Measurements from ENCODE around the gene ZNF629. TPM values are rescaled to one million over a fixed set of nuclear protein-coding genes. Genes with fewer than 3 reads are reported as not detected.
"Not testable (repeated sequence)": the region's sequence is repeated elsewhere in the genome, so short reads cannot be mapped to it uniquely, and the experiment has no call there.

ZNF629 gene
- 1 to 10 TPM; 9.3 to 10.0 TPM for total RNA-seq
- polyA plus RNA-seq: 1 to 10 TPM in 1 of 3 donors, under 1 TPM in 2; 0.17 to 2.5 (median 0.91) TPM
- 9.8 to 36.8 (median 32.3) reads per million in 6 experiments for total RNA-seq

DNA sequence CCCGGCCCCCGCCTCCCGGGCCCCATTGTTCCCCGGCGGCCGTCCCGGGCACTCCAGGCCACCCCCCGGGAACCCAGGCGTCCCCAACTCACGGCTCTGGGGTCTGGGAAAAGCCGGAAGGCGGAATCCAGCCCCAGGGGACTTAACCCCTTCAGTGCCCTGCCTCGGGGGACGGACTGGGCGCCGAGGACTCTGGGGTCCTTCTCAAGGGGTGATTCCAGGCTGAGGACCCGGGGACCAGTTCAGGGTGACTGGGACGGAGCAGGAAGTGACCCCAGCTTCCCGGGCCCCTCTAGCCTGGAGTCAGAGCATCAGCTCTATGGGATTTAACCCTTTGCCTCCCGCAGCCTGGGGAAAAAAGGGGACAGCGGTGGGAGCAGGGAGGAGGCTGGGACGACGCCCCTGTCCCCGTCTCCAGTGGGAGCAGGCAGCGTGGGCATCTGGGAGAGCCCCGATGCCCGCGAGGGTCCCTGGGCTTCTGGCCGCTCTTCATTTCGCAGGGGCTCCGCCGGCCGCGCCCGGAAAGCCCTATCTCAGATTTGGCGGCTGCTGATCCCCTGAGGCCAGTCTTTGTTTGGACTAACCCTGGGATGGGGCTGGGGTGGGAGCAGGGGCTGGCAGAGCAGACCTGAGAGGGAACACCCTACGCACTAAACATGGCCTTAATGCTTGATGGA lies at the start of gene ZNF629:
Gene ZNF629 (minus strand): TSS at position 270 of the 677 bp plus-strand sequence. CDS start 2,723 bp downstream, outside the sequence.
- POLR2A ChIA-PET: interaction anchor here (1.0 to 2.4 kb wide), 3 partner anchors 9 to 88 kb away, joined by 3 to 34 read pairs (median 4); no protein-coding TSS in a partner anchor

DNA sequence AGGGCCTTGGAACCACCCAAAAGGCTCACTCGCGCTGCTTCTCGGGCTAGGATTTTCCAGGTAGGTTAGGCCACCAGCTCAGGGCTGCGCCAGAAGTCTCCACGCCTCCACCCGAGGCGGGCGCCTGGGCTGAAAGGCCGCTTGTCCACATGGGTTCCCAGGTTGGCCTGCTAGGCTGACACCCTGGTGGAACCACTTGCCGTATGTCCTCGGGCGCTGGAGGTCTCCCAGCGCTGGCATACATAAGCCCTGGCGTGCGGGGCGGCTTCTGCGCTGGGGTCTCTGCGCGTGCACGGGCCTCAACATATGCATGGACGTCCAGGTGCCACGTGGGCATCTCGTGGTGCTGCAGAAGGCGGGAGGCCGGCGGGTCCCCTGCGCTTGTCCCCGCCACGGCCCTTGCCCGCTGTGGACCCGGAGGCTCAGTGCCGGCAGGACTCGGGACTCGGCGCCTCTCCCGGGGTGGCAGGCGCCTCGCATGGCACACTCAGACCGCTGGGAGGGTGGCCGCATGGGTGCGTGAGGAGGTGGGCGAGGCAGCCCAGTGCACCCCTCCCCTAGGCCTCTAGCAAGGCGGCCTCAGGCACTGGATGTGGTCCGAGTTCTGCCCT lies 47.2 kb upstream of the ZNF629 start:
- Mint-ChIP-seq H3K36me3 (no peaks in the 10 kb centered on the region), H3K4me3 (no peak overlapping the region), H3K27ac (no peak overlapping the region), H3K9me3 (no peaks in the 10 kb centered on the region), H3K4me1 (peaks cover 0 to 1% (median 0%) of the 10 kb centered on the region in 4 donors), H3K27me3 (no peaks in the 10 kb centered on the region)
- POLR2A ChIA-PET: no interaction called here
- DNase-seq (peak in 1 of 10 donors; percentile 59), ATAC-seq (no peak)

More for the DNA sequence above, at the start of gene ZNF629:
- DNase-seq (peak in 9 of 10 donors; percentile 12 to 67 (median 28)), ATAC-seq (peak; percentile 60 to 65)
- no peaks in the 10 kb centered on the region for H3K9me3 Mint-ChIP-seq
- peaks cover 12 to 31% (median 21%) of the 10 kb centered on the region in 4 donors for H3K4me1 Mint-ChIP-seq
- peaks cover 0 to 3% (median 0%) of the 10 kb centered on the region in 5 donors for H3K27me3 Mint-ChIP-seq
- H3K27ac Mint-ChIP-seq: peak within 1 kb of the TSS in 9 of 10 donors; percentile 6 to 86 (median 80)
- H3K4me3 Mint-ChIP-seq: peak within 1 kb of the TSS; percentile 82 to 93 (median 87)
- H3K36me3 Mint-ChIP-seq: peaks cover 0 to 3% (median 2%) of the 10 kb centered on the region in 3 donors

DNA sequence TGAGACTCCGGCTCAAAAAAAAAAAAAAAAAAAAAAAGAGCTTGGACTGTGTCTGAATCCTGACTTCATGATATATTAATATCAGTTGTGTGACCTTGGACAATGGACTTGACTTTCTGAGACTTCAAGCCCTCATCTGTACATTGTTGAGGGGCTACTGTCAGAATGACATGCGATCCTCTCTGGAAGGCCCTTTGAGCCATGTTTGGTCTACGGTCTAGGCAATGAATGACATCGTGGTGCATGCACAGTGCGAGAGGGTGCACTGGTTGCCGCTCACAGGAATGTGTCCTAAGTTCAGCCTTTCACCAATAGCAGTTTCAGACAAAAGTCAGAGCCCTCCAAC lies 43.0 kb upstream of the ZNF629 start:
- peaks cover 0 to 4% (median 0%) of the 10 kb centered on the region in 4 donors for H3K4me1 Mint-ChIP-seq
- no peak for DNase-seq
- no peak overlapping the region for H3K27ac Mint-ChIP-seq
- POLR2A ChIA-PET: interaction anchor here (0.6 kb wide), 2 partner anchors 64 to 137 kb away, joined by 5 read pairs; partner anchors contain the start of gene BCL7C
- H3K27me3 Mint-ChIP-seq: peaks cover 0 to 7% (median 3%) of the 10 kb centered on the region in 5 donors
- no peaks in the 10 kb centered on the region for H3K9me3 Mint-ChIP-seq
- no peak for ATAC-seq
- peaks cover 0 to 2% (median 0%) of the 10 kb centered on the region in 3 donors for H3K36me3 Mint-ChIP-seq
- no peak overlapping the region for H3K4me3 Mint-ChIP-seq

DNA sequence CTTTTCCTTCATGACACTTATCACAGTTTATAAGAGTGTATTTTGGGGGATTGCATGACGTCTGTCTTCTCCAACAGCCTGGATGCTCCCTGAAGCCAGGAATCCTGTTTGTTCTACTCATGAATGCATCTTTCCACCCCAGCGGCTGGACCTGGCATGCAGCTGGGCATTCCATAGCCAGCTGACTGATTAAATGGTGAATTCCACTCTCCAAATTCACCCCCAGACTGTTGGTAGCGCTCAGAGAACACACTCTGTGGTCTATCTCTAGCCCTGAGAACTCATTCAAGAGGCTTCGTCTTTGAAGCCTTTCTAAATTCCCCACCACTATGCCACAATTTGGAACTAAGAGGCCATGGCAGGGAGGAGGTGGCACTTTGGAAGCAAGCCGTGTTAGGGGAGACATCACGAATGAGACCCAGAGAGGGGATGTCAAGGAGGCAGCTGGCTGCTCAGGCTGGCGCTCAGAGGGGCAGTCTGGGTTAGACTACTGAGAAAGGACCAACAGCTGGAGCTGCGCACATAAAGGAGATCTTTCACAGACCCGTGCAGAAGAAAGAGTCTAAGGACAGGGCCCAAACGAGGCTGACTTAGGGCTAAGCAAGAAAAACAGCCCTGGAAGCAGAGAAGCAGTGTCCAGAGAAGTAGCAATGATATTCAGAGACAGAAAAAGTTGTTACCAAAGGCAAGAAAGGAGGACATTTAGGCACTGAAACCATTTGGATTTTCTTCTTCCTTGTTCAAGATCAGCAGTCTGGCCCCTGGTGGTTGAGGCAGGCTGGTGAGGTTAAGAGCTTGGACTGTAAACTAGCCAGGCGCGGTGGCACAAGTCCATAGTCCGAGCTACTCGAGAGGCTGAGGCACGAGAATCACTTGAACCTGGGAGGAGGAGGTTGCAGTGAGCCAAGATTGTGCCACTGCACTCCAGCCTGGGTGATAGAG lies 42.4 kb upstream of the ZNF629 start:
- H3K4me1 Mint-ChIP-seq: peaks cover 0 to 4% (median 0%) of the 10 kb centered on the region in 4 donors
- H3K36me3 Mint-ChIP-seq: peaks cover 0 to 2% (median 0%) of the 10 kb centered on the region in 3 donors
- ATAC-seq (no peak), DNase-seq (peak in 1 of 10 donors; percentile 36)
- POLR2A ChIA-PET: interaction anchor here (0.6 kb wide), 2 partner anchors 64 to 138 kb away, joined by 5 read pairs; partner anchors contain the start of gene BCL7C
- H3K4me3 Mint-ChIP-seq: no peak overlapping the region
- peaks cover 0 to 7% (median 3%) of the 10 kb centered on the region in 5 donors for H3K27me3 Mint-ChIP-seq
- H3K9me3 Mint-ChIP-seq: no peaks in the 10 kb centered on the region
- no peak overlapping the region for H3K27ac Mint-ChIP-seq

DNA sequence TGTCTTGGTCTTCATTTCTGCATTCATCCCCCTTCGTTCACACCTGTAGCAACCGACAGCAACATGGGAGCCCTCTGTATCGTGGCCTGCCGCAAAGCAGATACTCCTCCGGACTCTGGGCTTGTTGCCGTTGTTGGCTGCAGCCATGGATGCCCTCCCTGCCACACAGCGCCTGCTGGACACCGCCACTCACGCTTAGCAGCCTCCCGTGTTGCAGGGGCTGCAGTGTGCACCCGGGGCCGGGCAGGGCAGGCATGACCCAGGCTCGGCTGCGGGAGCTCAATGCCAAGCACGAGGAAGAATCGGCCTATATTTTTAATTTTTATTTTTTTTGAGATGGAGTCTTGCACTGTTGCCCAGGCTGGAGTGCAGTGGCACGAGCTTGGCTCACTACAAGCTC lies 34.9 kb upstream of the ZNF629 start:
- no peak for ATAC-seq

DNA sequence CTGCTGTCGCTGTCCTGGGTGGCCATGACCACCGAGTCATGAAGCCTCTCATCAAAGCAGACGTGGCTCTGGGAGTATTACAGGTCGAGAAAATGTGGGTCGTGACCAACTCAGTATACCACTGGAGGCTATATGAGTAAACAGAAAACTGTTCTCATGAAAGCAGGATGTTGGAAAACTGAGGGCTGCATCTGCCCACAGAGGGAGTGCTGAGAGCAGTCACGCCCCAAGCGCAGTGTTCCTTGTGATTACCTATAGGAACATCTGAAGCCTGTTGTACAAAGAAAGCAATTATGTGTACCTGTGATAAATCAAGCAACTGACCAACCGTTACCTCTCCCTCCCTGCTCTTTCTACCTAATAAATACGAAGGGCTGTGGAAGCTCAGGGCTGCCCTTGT lies 34.4 kb upstream of the ZNF629 start:
- DNase-seq, H3K9me3 Mint-ChIP-seq, H3K27ac Mint-ChIP-seq, H3K27me3 Mint-ChIP-seq, ATAC-seq, POLR2A ChIA-PET, H3K4me1 Mint-ChIP-seq, H3K4me3 Mint-ChIP-seq, H3K36me3 Mint-ChIP-seq: not testable (repeated sequence)

More for the DNA sequence above, 34.9 kb upstream of the ZNF629 start:
- POLR2A ChIA-PET: no interaction called here
- Mint-ChIP-seq H3K27ac (no peak overlapping the region), H3K36me3 (peaks cover 0 to 1% (median 0%) of the 10 kb centered on the region in 3 donors), H3K27me3 (peaks cover 0 to 7% (median 2%) of the 10 kb centered on the region in 5 donors), H3K9me3 (no peaks in the 10 kb centered on the region), H3K4me1 (no peaks in the 10 kb centered on the region), H3K4me3 (no peak overlapping the region)
- DNase-seq: no peak

DNA sequence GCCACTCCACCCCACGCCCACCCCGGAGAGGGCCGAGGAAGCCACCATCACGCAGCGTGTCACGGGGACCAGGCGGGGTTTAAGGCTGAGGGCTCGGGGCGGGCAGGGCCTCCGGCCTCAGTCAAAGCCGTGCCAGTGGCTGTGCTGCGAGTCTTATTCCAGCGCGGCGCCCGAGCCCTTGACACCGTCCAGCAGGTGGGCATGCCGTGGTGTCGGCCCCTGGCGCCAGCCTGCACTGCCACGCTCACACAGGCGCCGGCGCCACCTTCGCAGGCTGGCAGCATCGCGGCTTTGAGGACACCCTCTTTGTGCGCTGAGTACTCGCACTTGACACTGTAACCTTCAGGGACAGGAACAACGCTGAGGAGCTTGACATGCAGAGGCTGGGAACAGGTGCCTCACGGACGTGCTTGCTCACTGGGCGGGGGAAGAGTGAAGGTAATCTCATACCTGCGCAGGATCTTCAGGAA lies 34.0 kb upstream of the ZNF629 start:
- Mint-ChIP-seq H3K27ac (no peak overlapping the region), H3K9me3 (no peaks in the 10 kb centered on the region), H3K36me3 (no peaks in the 10 kb centered on the region), H3K4me3 (no peak overlapping the region), H3K27me3 (peaks cover 0 to 2% (median 0%) of the 10 kb centered on the region in 5 donors), H3K4me1 (no peaks in the 10 kb centered on the region)
- ATAC-seq (no peak), DNase-seq (peak in 1 of 10 donors; percentile 22)
- POLR2A ChIA-PET: no interaction called here

DNA sequence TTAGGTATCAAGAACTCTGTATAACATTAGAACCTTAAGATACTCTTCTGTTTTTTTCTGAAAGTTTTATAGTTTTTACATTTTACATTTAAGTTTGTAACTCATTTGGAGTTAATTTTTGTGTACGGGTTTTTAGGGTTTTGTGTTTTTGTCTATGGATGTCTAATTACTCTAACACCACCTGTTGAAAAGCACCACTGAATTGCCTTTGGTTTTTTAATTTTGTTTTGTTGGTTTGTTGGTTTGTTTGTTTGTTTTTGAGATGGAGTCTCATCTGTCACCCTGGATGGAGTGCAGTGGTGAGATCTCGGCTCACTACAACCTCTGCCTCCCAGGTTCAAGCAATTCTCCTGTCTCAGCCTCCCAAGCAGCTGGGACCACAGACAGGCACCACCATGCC lies 29.8 kb upstream of the ZNF629 start:
- no peaks in the 10 kb centered on the region for H3K36me3 Mint-ChIP-seq
- no peak overlapping the region for H3K4me3 Mint-ChIP-seq
- peaks cover 6 to 17% (median 14%) of the 10 kb centered on the region in 4 donors for H3K4me1 Mint-ChIP-seq
- H3K9me3 Mint-ChIP-seq: no peaks in the 10 kb centered on the region
- DNase-seq: no peak
- POLR2A ChIA-PET: interaction anchor here (0.6 to 0.9 kb wide), 3 partner anchors 54 to 84 kb away, joined by 3 read pairs; no protein-coding TSS in a partner anchor
- H3K27ac Mint-ChIP-seq: peak overlapping the region in 2 of 10 donors; percentile 15 to 29
- no peak for ATAC-seq
- H3K27me3 Mint-ChIP-seq: no peaks in the 10 kb centered on the region

DNA sequence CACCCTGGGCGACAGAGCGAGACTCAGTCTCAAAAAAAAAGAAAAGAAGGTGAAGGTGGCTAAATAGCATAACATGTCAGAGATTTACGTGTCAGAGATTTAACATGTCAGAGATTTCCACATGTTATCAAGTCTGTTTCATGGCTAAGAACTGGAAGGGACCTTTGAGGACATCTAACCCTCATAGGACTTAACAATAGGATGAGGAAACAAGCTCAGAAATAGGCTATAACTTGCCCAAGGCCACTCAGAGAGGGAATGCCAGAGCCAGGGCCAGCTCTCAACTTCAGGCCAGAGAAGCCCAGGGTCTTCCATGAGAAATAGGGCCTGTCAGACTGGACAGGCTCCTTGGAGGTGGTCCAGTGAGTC lies 26.8 kb upstream of the ZNF629 start:
- no peaks in the 10 kb centered on the region for H3K9me3 Mint-ChIP-seq
- H3K27me3 Mint-ChIP-seq: peaks cover 0 to 2% (median 0%) of the 10 kb centered on the region in 5 donors
- H3K27ac Mint-ChIP-seq: peak overlapping the region; percentile 80 to 95 (median 92)
- peak overlapping the region; percentile 77 to 88 (median 84) for H3K4me3 Mint-ChIP-seq
- POLR2A ChIA-PET: interaction anchor here (0.5 to 3.2 kb wide), 12 partner anchors 8 to 440 kb away, joined by 3 to 31 read pairs (median 4); partner anchors contain the start of genes PHKG2 and ZNF668
- H3K4me1 Mint-ChIP-seq: peaks cover 8 to 17% (median 14%) of the 10 kb centered on the region in 4 donors
- H3K36me3 Mint-ChIP-seq: no peaks in the 10 kb centered on the region
- ATAC-seq (peak in 1 of 2 donors; percentile 19), DNase-seq (no peak)

DNA sequence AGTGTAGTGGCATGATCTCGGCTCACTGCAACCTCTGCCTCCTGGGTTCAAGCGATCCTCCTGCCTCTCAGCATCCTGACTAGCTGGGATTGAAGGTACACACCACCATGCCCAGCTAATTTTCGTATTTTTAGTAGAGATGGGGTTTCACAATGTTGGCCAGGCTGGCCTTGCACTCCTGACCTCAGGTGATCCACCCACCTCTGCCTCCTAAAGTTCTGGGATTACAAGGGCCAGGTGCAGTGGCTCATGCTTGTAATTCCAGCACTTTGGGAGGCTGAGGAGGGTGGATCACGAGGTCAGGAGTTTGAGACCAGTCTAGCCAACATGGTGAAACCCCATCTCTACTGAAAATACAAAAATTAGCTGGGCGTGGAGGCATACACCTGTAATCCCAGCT lies 22.7 kb upstream of the ZNF629 start:
- H3K4me1 Mint-ChIP-seq: peaks cover 17 to 34% (median 30%) of the 10 kb centered on the region in 4 donors
- ATAC-seq, H3K27ac Mint-ChIP-seq, H3K36me3 Mint-ChIP-seq, DNase-seq, H3K27me3 Mint-ChIP-seq, H3K9me3 Mint-ChIP-seq, H3K4me3 Mint-ChIP-seq: not testable (repeated sequence)
- POLR2A ChIA-PET: interaction anchor here (0.6 kb wide), 1 partner anchor 260 kb away, joined by 4 read pairs; no protein-coding TSS in a partner anchor

DNA sequence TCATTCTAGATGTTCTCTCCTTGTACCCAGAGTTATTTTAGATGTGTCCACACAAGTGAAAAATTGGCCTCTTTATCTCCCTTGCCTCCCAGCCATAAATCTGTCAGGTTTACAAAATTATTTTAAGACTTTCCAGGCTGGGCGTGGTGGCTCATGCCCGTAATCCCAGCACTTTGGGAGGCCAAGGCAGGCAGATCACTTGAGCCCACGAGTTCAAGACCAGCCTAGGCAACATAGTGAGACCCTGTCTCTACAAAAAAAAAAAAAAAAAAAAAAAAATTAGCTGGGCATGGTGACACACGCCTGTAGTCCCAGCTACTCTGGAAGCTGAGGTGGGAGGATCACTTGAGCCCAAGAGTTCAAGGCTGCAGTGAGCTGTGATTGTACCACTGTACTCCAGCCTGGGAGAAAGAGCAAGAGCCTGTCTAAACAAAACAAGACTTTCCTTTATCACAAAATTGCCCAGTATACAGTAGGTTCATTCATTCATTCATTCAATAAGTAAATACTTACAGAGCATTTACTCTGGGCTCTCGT lies 22.0 kb upstream of the ZNF629 start:
- Mint-ChIP-seq H3K4me1 (peaks cover 15 to 28% (median 24%) of the 10 kb centered on the region in 4 donors), H3K27ac (peak overlapping the region in 1 of 10 donors; percentile 78)
- ATAC-seq, H3K36me3 Mint-ChIP-seq, H3K4me3 Mint-ChIP-seq, H3K27me3 Mint-ChIP-seq, DNase-seq, H3K9me3 Mint-ChIP-seq: not testable (repeated sequence)
- POLR2A ChIA-PET: interaction anchor here (0.6 to 0.9 kb wide), 2 partner anchors 12 to 259 kb away, joined by 4 read pairs; no protein-coding TSS in a partner anchor

Measured in naive thymus-derived CD8-positive, alpha-beta T cell (primary cell).